ENCODE data around the gene NLGN2. TPM values are rescaled to one million over a fixed set of nuclear protein-coding genes. Genes with fewer than 3 reads are reported as not detected.

The NLGN2 gene
- total RNA-seq, 1 experiment from 2014 or later: 6.7 TPM

GRCh38 chr17:7439462-7440112, 31.9 kb downstream of the NLGN2 start, which contains the start of gene FGF11:
FGF11 (plus strand) TSS chr17:7439512; CDS start chr17:7439621, 109 bp downstream.
- Mint-ChIP-seq H3K27me3 (ENCODE audit: insufficient read depth, unreplicated experiment) (no peaks in the 10 kb centered on the region), H3K36me3 (ENCODE audit: insufficient read depth, unreplicated experiment) (peaks cover 4% of the 10 kb centered on the region), H3K27ac (ENCODE audit: low read depth, unreplicated experiment) (no peak within 1 kb of the TSS), H3K9me3 (ENCODE audit: unreplicated experiment) (no peaks in the 10 kb centered on the region), H3K4me1 (ENCODE audit: insufficient read depth, unreplicated experiment) (peaks cover 23% of the 10 kb centered on the region), H3K4me3 (ENCODE audit: unreplicated experiment) (peak within 1 kb of the TSS; percentile 51)
- ChIA-PET CTCF (interaction anchor here (0.5 to 2.3 kb wide), 2 partner anchors 120 to 772 kb away, joined by 3 to 14 read pairs; partner anchors contain the start of gene TNFSF13), POLR2A (interaction anchor here (0.6 to 8.9 kb wide), 5 partner anchors 36 to 91 kb away, joined by 3 to 115 read pairs (median 7); partner anchors contain the start of genes POLR2A, TMEM256 and ZBTB4)
- no peak for DNase-seq (ENCODE audit: unreplicated experiment)
- no peak for TF ChIP-seq CTCF (IDR thresholded peaks at IDR 0.05; ENCODE audit: unreplicated experiment)
- intact Hi-C loops (cut with micrococcal nuclease): loop anchor here (5.0 to 10.0 kb wide), 2 partner anchors 245 to 392 kb away; partner anchors contain the start of genes TP53 and WRAP53
- no TSS peak for BruUV-seq (replicated peaks)

- POLR2A ChIA-PET: interaction anchor here (0.7 to 8.9 kb wide), 8 partner anchors 11 to 120 kb away, joined by 3 to 115 read pairs (median 6); partner anchors contain the start of genes POLR2A, TMEM256 and ZBTB4
- H3K27ac Mint-ChIP-seq (ENCODE audit: low read depth, unreplicated experiment): no peak overlapping the region
- CTCF ChIA-PET: interaction anchor here (2.3 kb wide), 1 partner anchor 120 kb away, joined by 14 read pairs; the partner anchor contains the start of gene TNFSF13
Measured at GRCh38 chr17:7440113-7440833, 32.6 kb downstream of the NLGN2 start.

GRCh38 chr17:7440834-7441195, 33.2 kb downstream of the NLGN2 start:
- peaks cover 23% of the 10 kb centered on the region for H3K4me1 Mint-ChIP-seq (ENCODE audit: insufficient read depth, unreplicated experiment)
- ChIA-PET CTCF (interaction anchor here (0.9 to 2.3 kb wide), 3 partner anchors 52 to 210 kb away, joined by 3 to 14 read pairs (median 3); partner anchors contain the start of gene TNFSF13), POLR2A (interaction anchor here (0.7 to 8.9 kb wide), 10 partner anchors 9 to 120 kb away, joined by 3 to 115 read pairs (median 4); partner anchors contain the start of genes POLR2A, TMEM256 and ZBTB4)
- H3K27me3 Mint-ChIP-seq (ENCODE audit: insufficient read depth, unreplicated experiment): no peaks in the 10 kb centered on the region
- no peak overlapping the region for H3K27ac Mint-ChIP-seq (ENCODE audit: low read depth, unreplicated experiment)
- intact Hi-C loops (cut with micrococcal nuclease): no loop called here
- no TSS peak for BruUV-seq (replicated peaks)
- DNase-seq (ENCODE audit: unreplicated experiment): peak; percentile 58
- peaks cover 4% of the 10 kb centered on the region for H3K36me3 Mint-ChIP-seq (ENCODE audit: insufficient read depth, unreplicated experiment)
- peak; percentile 10 for TF ChIP-seq CTCF (IDR thresholded peaks at IDR 0.05; ENCODE audit: unreplicated experiment)
- no peaks in the 10 kb centered on the region for H3K9me3 Mint-ChIP-seq (ENCODE audit: unreplicated experiment)
- peak overlapping the region; percentile 38 for H3K4me3 Mint-ChIP-seq (ENCODE audit: unreplicated experiment)

More at GRCh38 chr17:7440113-7440833, 32.6 kb downstream of the NLGN2 start:
- Mint-ChIP-seq H3K4me1 (ENCODE audit: insufficient read depth, unreplicated experiment) (peaks cover 23% of the 10 kb centered on the region), H3K36me3 (ENCODE audit: insufficient read depth, unreplicated experiment) (peaks cover 4% of the 10 kb centered on the region), H3K9me3 (ENCODE audit: unreplicated experiment) (no peaks in the 10 kb centered on the region), H3K4me3 (ENCODE audit: unreplicated experiment) (peak overlapping the region; percentile 38), H3K27me3 (ENCODE audit: insufficient read depth, unreplicated experiment) (no peaks in the 10 kb centered on the region)
- no TSS peak for BruUV-seq (replicated peaks)
- no peak for DNase-seq (ENCODE audit: unreplicated experiment)
- no peak for TF ChIP-seq CTCF (IDR thresholded peaks at IDR 0.05; ENCODE audit: unreplicated experiment)
- intact Hi-C loops (cut with micrococcal nuclease): no loop called here

- intact Hi-C loops (cut with micrococcal nuclease): no loop called here
- POLR2A ChIA-PET: interaction anchor here (0.6 to 8.9 kb wide), 11 partner anchors 8 to 426 kb away, joined by 3 to 115 read pairs (median 3); partner anchors contain the start of genes POLR2A, TMEM256 and ZBTB4
- no peak for TF ChIP-seq CTCF (IDR thresholded peaks at IDR 0.05; ENCODE audit: unreplicated experiment)
- no peaks in the 10 kb centered on the region for H3K27me3 Mint-ChIP-seq (ENCODE audit: insufficient read depth, unreplicated experiment)
- H3K4me1 Mint-ChIP-seq (ENCODE audit: insufficient read depth, unreplicated experiment): peaks cover 23% of the 10 kb centered on the region
- H3K27ac Mint-ChIP-seq (ENCODE audit: low read depth, unreplicated experiment): no peak overlapping the region
- DNase-seq (ENCODE audit: unreplicated experiment): no peak
- H3K36me3 Mint-ChIP-seq (ENCODE audit: insufficient read depth, unreplicated experiment): peaks cover 4% of the 10 kb centered on the region
- no peak overlapping the region for H3K4me3 Mint-ChIP-seq (ENCODE audit: unreplicated experiment)
- no TSS peak for BruUV-seq (replicated peaks)
- H3K9me3 Mint-ChIP-seq (ENCODE audit: unreplicated experiment): no peaks in the 10 kb centered on the region
- CTCF ChIA-PET: interaction anchor here (0.6 to 2.3 kb wide), 7 partner anchors 10 to 209 kb away, joined by 3 to 14 read pairs (median 3); partner anchors contain the start of genes SLC35G6, SOX15 and TNFSF13
Measured at GRCh38 chr17:7441266-7441665, 33.6 kb downstream of the NLGN2 start.
